ENCODE data around the gene ARHGEF33. TPM values are rescaled to one million over a fixed set of nuclear protein-coding genes. Genes with fewer than 3 reads are reported as not detected.

Gene ARHGEF33
- total RNA-seq, 1 donor: 0.72 TPM

DNA sequence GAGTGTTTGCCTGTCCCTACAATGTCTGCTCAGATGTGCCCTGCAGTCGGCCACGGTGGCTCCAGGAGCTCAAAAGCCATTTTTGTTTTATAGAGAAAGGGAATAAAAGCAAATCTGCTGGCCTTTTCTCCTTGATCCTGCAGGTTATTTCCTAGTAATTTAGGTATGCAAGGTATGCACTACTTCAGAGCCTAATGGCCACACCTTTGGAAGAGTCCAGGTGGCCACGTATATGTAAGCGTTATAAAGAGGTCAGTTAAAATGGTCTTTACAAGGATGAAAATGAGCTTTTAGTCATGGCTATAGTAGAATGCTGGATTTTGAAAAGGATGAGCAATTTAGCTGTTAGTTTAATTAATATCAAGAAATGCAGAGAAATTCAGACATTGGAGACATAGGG is 81.7 kb downstream of the ARHGEF33 start:
- TF ChIP-seq, protein P1, sequence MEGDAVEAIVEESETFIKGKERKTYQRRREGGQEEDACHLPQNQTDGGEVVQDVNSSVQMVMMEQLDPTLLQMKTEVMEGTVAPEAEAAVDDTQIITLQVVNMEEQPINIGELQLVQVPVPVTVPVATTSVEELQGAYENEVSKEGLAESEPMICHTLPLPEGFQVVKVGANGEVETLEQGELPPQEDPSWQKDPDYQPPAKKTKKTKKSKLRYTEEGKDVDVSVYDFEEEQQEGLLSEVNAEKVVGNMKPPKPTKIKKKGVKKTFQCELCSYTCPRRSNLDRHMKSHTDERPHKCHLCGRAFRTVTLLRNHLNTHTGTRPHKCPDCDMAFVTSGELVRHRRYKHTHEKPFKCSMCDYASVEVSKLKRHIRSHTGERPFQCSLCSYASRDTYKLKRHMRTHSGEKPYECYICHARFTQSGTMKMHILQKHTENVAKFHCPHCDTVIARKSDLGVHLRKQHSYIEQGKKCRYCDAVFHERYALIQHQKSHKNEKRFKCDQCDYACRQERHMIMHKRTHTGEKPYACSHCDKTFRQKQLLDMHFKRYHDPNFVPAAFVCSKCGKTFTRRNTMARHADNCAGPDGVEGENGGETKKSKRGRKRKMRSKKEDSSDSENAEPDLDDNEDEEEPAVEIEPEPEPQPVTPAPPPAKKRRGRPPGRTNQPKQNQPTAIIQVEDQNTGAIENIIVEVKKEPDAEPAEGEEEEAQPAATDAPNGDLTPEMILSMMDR (IDR thresholded peaks at IDR 0.05; ENCODE audit: extremely low read depth, low read depth, low read length): no peak
- Histone ChIP-seq H3K9me3 (ENCODE audit: low read depth, low read length) (no peaks in the 10 kb centered on the region), H3K4me1 (ENCODE audit: insufficient read depth, low read length) (no peaks in the 10 kb centered on the region), H2AFZ (ENCODE audit: low read length) (no peak overlapping the region), H3K79me2 (ENCODE audit: insufficient read depth, low read length) (no peaks in the 10 kb centered on the region), H3K27ac (ENCODE audit: low read depth, low read length) (no peak overlapping the region), H3K4me2 (ENCODE audit: insufficient read depth, low read length) (no peak overlapping the region), H3K36me3 (ENCODE audit: insufficient read depth, low read length) (no peaks in the 10 kb centered on the region), H3K27me3 (ENCODE audit: insufficient read depth, low read length) (no peaks in the 10 kb centered on the region), H4K20me1 (ENCODE audit: insufficient read depth, low read length) (no peaks in the 10 kb centered on the region), H3K4me3 (ENCODE audit: insufficient read depth, low read length) (no peak overlapping the region)
- no peak for DNase-seq (ENCODE audit: insufficient read length, low spot score, missing footprints)

GRCh38 chr2:38973266-38973665 is 83.6 kb downstream of the ARHGEF33 start:
- no peak for DNase-seq (ENCODE audit: insufficient read length, low spot score, missing footprints)
- Histone ChIP-seq H3K79me2 (ENCODE audit: insufficient read depth, low read length) (no peaks in the 10 kb centered on the region), H2AFZ (ENCODE audit: low read length) (no peak overlapping the region), H3K4me1 (ENCODE audit: insufficient read depth, low read length) (no peaks in the 10 kb centered on the region), H4K20me1 (ENCODE audit: insufficient read depth, low read length) (no peaks in the 10 kb centered on the region), H3K4me2 (ENCODE audit: insufficient read depth, low read length) (no peak overlapping the region), H3K27ac (ENCODE audit: low read depth, low read length) (no peak overlapping the region), H3K27me3 (ENCODE audit: insufficient read depth, low read length) (no peaks in the 10 kb centered on the region), H3K36me3 (ENCODE audit: insufficient read depth, low read length) (no peaks in the 10 kb centered on the region), H3K9me3 (ENCODE audit: low read depth, low read length) (no peaks in the 10 kb centered on the region), H3K4me3 (ENCODE audit: insufficient read depth, low read length) (no peak overlapping the region)
- TF ChIP-seq, protein P1 (IDR thresholded peaks at IDR 0.05; ENCODE audit: extremely low read depth, low read depth, low read length): no peak

GRCh38 chr2:38975042-38975441 is 85.4 kb downstream of the ARHGEF33 start:
- H3K27me3 ChIP-seq (ENCODE audit: insufficient read depth, low read length): no peaks in the 10 kb centered on the region
- H3K27ac ChIP-seq (ENCODE audit: low read depth, low read length): no peak overlapping the region
- H3K79me2 ChIP-seq (ENCODE audit: insufficient read depth, low read length): no peaks in the 10 kb centered on the region
- TF ChIP-seq, protein P1 (IDR thresholded peaks at IDR 0.05; ENCODE audit: extremely low read depth, low read depth, low read length): no peak
- DNase-seq (ENCODE audit: insufficient read length, low spot score, missing footprints): no peak
- no peak overlapping the region for H3K4me2 ChIP-seq (ENCODE audit: insufficient read depth, low read length)
- H4K20me1 ChIP-seq (ENCODE audit: insufficient read depth, low read length): no peaks in the 10 kb centered on the region
- H3K9me3 ChIP-seq (ENCODE audit: low read depth, low read length): no peaks in the 10 kb centered on the region
- H3K4me1 ChIP-seq (ENCODE audit: insufficient read depth, low read length): no peaks in the 10 kb centered on the region
- H2AFZ ChIP-seq (ENCODE audit: low read length): no peak overlapping the region
- no peaks in the 10 kb centered on the region for H3K36me3 ChIP-seq (ENCODE audit: insufficient read depth, low read length)
- no peak overlapping the region for H3K4me3 ChIP-seq (ENCODE audit: insufficient read depth, low read length)

DNA sequence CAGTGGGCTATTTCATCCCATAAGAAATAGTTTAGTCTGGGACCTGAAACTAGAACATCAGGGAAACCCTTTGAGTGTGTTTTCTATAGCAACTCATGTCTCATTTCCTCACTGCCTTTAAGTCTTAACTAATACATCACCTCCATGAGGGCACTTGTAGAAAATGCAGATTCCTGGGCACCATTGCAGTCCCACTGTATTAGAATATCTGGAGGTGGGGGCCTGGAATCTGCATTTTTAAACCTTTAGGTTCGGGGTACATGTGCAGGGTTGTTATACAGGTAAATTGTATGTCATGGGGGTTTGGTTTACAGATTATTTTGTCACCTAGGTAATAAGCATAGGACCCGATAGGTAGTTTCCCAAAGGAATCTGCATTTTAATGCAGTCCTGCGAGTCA is 87.4 kb downstream of the ARHGEF33 start:
- Histone ChIP-seq H3K4me2 (ENCODE audit: insufficient read depth, low read length) (no peak overlapping the region), H3K27ac (ENCODE audit: low read depth, low read length) (no peak overlapping the region), H3K79me2 (ENCODE audit: insufficient read depth, low read length) (no peaks in the 10 kb centered on the region), H3K27me3 (ENCODE audit: insufficient read depth, low read length) (no peaks in the 10 kb centered on the region), H3K9me3 (ENCODE audit: low read depth, low read length) (no peaks in the 10 kb centered on the region), H3K4me1 (ENCODE audit: insufficient read depth, low read length) (no peaks in the 10 kb centered on the region), H3K36me3 (ENCODE audit: insufficient read depth, low read length) (no peaks in the 10 kb centered on the region), H3K4me3 (ENCODE audit: insufficient read depth, low read length) (no peak overlapping the region), H2AFZ (ENCODE audit: low read length) (no peak overlapping the region), H4K20me1 (ENCODE audit: insufficient read depth, low read length) (no peaks in the 10 kb centered on the region)
- DNase-seq (ENCODE audit: insufficient read length, low spot score, missing footprints): no peak
- TF ChIP-seq, protein P1 (IDR thresholded peaks at IDR 0.05; ENCODE audit: extremely low read depth, low read depth, low read length): no peak

All from osteoblast (primary cell).